Neuron (in vitro differentiated cells): Measurements from ENCODE around the gene ARFGEF3.

Experiments used
- H2AFZ ChIP-seq: one replicate; pipeline ENCODE4 v1.6.1; 2013; ENCODE audit warnings: low read depth, mild to moderate bottlenecking, inconsistent platforms, low read length, moderate library complexity
- H3K27me3 ChIP-seq: one replicate; pipeline ENCODE4 v1.6.1; 2013; ENCODE audit warnings: low read length; ENCODE audit not compliant: insufficient read depth
- H3K36me3 ChIP-seq: one replicate; pipeline ENCODE4 v1.6.1; 2013; ENCODE audit warnings: low read length; ENCODE audit not compliant: insufficient read depth
- H3K4me1 ChIP-seq: one replicate; pipeline ENCODE4 v1.6.1; 2013; ENCODE audit warnings: low read length; ENCODE audit not compliant: insufficient read depth
- H3K4me3 ChIP-seq: 2 replicates; pipeline ENCODE4 v1.5.1; 2013; ENCODE audit warnings: mild to moderate bottlenecking, low read length, moderate library complexity
- H3K9me3 ChIP-seq: one replicate; pipeline ENCODE4 v1.6.1; 2013; ENCODE audit warnings: low read length

The ARFGEF3 gene

GRCh38 chr6:138182939-138183789, 21.4 kb downstream of the ARFGEF3 start:
- Histone ChIP-seq H3K9me3 (no peaks in the 10 kb centered on the region), H3K36me3 (no peaks in the 10 kb centered on the region), H2AFZ (no peak overlapping the region), H3K4me1 (no peaks in the 10 kb centered on the region), H3K27me3 (no peaks in the 10 kb centered on the region), H3K4me3 (no peak overlapping the region)

- no peak overlapping the region for H3K4me3 ChIP-seq
- H3K9me3 ChIP-seq: no peaks in the 10 kb centered on the region
- H3K27me3 ChIP-seq: no peaks in the 10 kb centered on the region
- H2AFZ ChIP-seq: no peak overlapping the region
- no peaks in the 10 kb centered on the region for H3K36me3 ChIP-seq
- H3K4me1 ChIP-seq: no peaks in the 10 kb centered on the region
Observed at GRCh38 chr6:138183790-138184134, 22.0 kb downstream of the ARFGEF3 start.

- no peaks in the 10 kb centered on the region for H3K9me3 ChIP-seq
- H3K4me3 ChIP-seq: no peak overlapping the region
- H2AFZ ChIP-seq: no peak overlapping the region
- H3K27me3 ChIP-seq: no peaks in the 10 kb centered on the region
- no peaks in the 10 kb centered on the region for H3K4me1 ChIP-seq
- no peaks in the 10 kb centered on the region for H3K36me3 ChIP-seq
Observed at GRCh38 chr6:138184230-138184629, 22.5 kb downstream of the ARFGEF3 start.

- H3K27me3 ChIP-seq: no peaks in the 10 kb centered on the region
- no peak overlapping the region for H2AFZ ChIP-seq
- no peaks in the 10 kb centered on the region for H3K9me3 ChIP-seq
- H3K4me1 ChIP-seq: no peaks in the 10 kb centered on the region
- no peak overlapping the region for H3K4me3 ChIP-seq
- H3K36me3 ChIP-seq: no peaks in the 10 kb centered on the region
Observed at GRCh38 chr6:138187156-138187555, 25.4 kb downstream of the ARFGEF3 start.

GRCh38 chr6:138188278-138188941, 26.7 kb downstream of the ARFGEF3 start:
- no peaks in the 10 kb centered on the region for H3K4me1 ChIP-seq
- no peak overlapping the region for H3K4me3 ChIP-seq
- no peak overlapping the region for H2AFZ ChIP-seq
- H3K9me3 ChIP-seq: no peaks in the 10 kb centered on the region
- no peaks in the 10 kb centered on the region for H3K36me3 ChIP-seq
- no peaks in the 10 kb centered on the region for H3K27me3 ChIP-seq

GRCh38 chr6:138194287-138194686, 32.5 kb downstream of the ARFGEF3 start:
- no peaks in the 10 kb centered on the region for H3K9me3 ChIP-seq

GRCh38 chr6:138196122-138196738, 34.5 kb downstream of the ARFGEF3 start:
- Histone ChIP-seq H3K36me3 (no peaks in the 10 kb centered on the region), H3K9me3 (no peaks in the 10 kb centered on the region), H3K4me3 (no peak overlapping the region), H3K27me3 (no peaks in the 10 kb centered on the region), H3K4me1 (no peaks in the 10 kb centered on the region), H2AFZ (no peak overlapping the region)

More at GRCh38 chr6:138194287-138194686, 32.5 kb downstream of the ARFGEF3 start:
- no peaks in the 10 kb centered on the region for H3K36me3 ChIP-seq
- no peaks in the 10 kb centered on the region for H3K4me1 ChIP-seq
- H3K4me3 ChIP-seq: no peak overlapping the region
- no peaks in the 10 kb centered on the region for H3K27me3 ChIP-seq
- no peak overlapping the region for H2AFZ ChIP-seq

- Histone ChIP-seq H3K27me3 (no peaks in the 10 kb centered on the region), H3K36me3 (no peaks in the 10 kb centered on the region), H3K9me3 (no peaks in the 10 kb centered on the region), H3K4me3 (no peak overlapping the region), H3K4me1 (no peaks in the 10 kb centered on the region), H2AFZ (no peak overlapping the region)
Observed at GRCh38 chr6:138197570-138197969, 35.8 kb downstream of the ARFGEF3 start.

- Histone ChIP-seq H3K4me3 (no peak overlapping the region), H2AFZ (no peak overlapping the region), H3K9me3 (no peaks in the 10 kb centered on the region), H3K4me1 (no peaks in the 10 kb centered on the region), H3K27me3 (no peaks in the 10 kb centered on the region), H3K36me3 (no peaks in the 10 kb centered on the region)
Observed at GRCh38 chr6:138198430-138199091, 36.8 kb downstream of the ARFGEF3 start.

- Histone ChIP-seq H3K4me3 (no peak overlapping the region), H3K9me3 (no peaks in the 10 kb centered on the region), H3K27me3 (no peaks in the 10 kb centered on the region), H3K4me1 (no peaks in the 10 kb centered on the region), H2AFZ (no peak overlapping the region), H3K36me3 (no peaks in the 10 kb centered on the region)
Observed at GRCh38 chr6:138201836-138202235, 40.1 kb downstream of the ARFGEF3 start.

GRCh38 chr6:138203315-138203714, 41.6 kb downstream of the ARFGEF3 start:
- H3K4me3 ChIP-seq: no peak overlapping the region

GRCh38 chr6:138204303-138204702, 42.6 kb downstream of the ARFGEF3 start:
- H3K27me3 ChIP-seq: no peaks in the 10 kb centered on the region
- no peaks in the 10 kb centered on the region for H3K9me3 ChIP-seq
- no peak overlapping the region for H3K4me3 ChIP-seq
- no peaks in the 10 kb centered on the region for H3K36me3 ChIP-seq
- no peaks in the 10 kb centered on the region for H3K4me1 ChIP-seq
- no peak overlapping the region for H2AFZ ChIP-seq

More at GRCh38 chr6:138203315-138203714, 41.6 kb downstream of the ARFGEF3 start:
- Histone ChIP-seq H3K9me3 (no peaks in the 10 kb centered on the region), H3K4me1 (no peaks in the 10 kb centered on the region), H2AFZ (no peak overlapping the region), H3K27me3 (no peaks in the 10 kb centered on the region), H3K36me3 (no peaks in the 10 kb centered on the region)
